Omental fat pad (tissue), 4 donors: ENCODE results near the gene AGAP4. TPM values are rescaled to one million over a fixed set of nuclear protein-coding genes. Genes with fewer than 3 reads are reported as not detected.
"Not testable (repeated sequence)": the region's sequence is repeated elsewhere in the genome, so short reads cannot be mapped to it uniquely, and the experiment has no call there.

Experiments
- ATAC-seq: fragments of 150-250 bp; one replicate; pipeline ENCODE4 v1.9.1; 2016; ENCODE audit warnings: mild to moderate bottlenecking, moderate library complexity; ENCODE audit not compliant: low FRiP score
- DNase-seq: peaks from one replicate; pipeline ENCODE4 v3.0.0-alpha.2; 2019; ENCODE audit warnings: low spot score
- CTCF ChIP-seq, 3 donors: fragments of 450-650 bp; IDR thresholded peaks; one replicate each; pipeline ENCODE4 v1.5.1; 2016 to 2017; ENCODE audit warnings: antibody characterized with exemption in 3 of 3, mild to moderate bottlenecking in 3 of 3, moderate library complexity in 2 of 3
- total RNA-seq, 4 donors: library from RNA; depleted of rRNA; stranded (reverse); fragments of >200 nt; gene quantifications; one replicate each; pipeline ENCODE4 v1.1.0, GENCODE V29; 2016

Gene AGAP4
- total RNA-seq, 4 donors from 2014 or later = 8.9 to 27.0 (median 16.6) TPM

- no peak for ATAC-seq
- DNase-seq = no peak
- TF ChIP-seq CTCF (IDR thresholded peaks at IDR 0.05) = no peak
These were observed 30.0 kb downstream of the AGAP4 start for GRCh38 chr10:45817130-45817859.

- ATAC-seq, DNase-seq: not testable (repeated sequence)
These were observed 33.2 kb downstream of the AGAP4 start for GRCh38 chr10:45814146-45814545.

GRCh38 chr10:45812959-45813358 lies 34.3 kb downstream of the AGAP4 start:
- DNase-seq, ATAC-seq: not testable (repeated sequence)

GRCh38 chr10:45811075-45811474 lies 36.2 kb downstream of the AGAP4 start:
- DNase-seq (no peak), ATAC-seq (no peak)
- no peak for TF ChIP-seq CTCF (IDR thresholded peaks at IDR 0.05)

- DNase-seq (no peak), ATAC-seq (no peak)
- TF ChIP-seq CTCF (IDR thresholded peaks at IDR 0.05) = no peak
These were observed 37.5 kb downstream of the AGAP4 start for GRCh38 chr10:45809837-45810236.

- ATAC-seq, DNase-seq: not testable (repeated sequence)
These were observed 42.3 kb downstream of the AGAP4 start for GRCh38 chr10:45804996-45805395.

GRCh38 chr10:45803060-45804010 lies 44.0 kb downstream of the AGAP4 start:
- DNase-seq, ATAC-seq: not testable (repeated sequence)

- not testable (repeated sequence) for DNase-seq, ATAC-seq
These were observed 52.5 kb downstream of the AGAP4 start for GRCh38 chr10:45794761-45795160.

GRCh38 chr10:45790694-45791426 lies 56.4 kb downstream of the AGAP4 start:
- not testable (repeated sequence) for DNase-seq, ATAC-seq

GRCh38 chr10:45789991-45790390 lies 57.3 kb downstream of the AGAP4 start:
- not testable (repeated sequence) for DNase-seq, ATAC-seq

GRCh38 chr10:45787212-45787741 lies 60.0 kb downstream of the AGAP4 start:
- ATAC-seq, DNase-seq: not testable (repeated sequence)

- not testable (repeated sequence) for DNase-seq, ATAC-seq
These were observed 61.1 kb downstream of the AGAP4 start for GRCh38 chr10:45786217-45786616.
